ENCODE data around the gene PLCD3. TPM values are rescaled to one million over a fixed set of nuclear protein-coding genes. Genes with fewer than 3 reads are reported as not detected.
A peak's percentile ranks its signal among the peaks of the same experiment; 100 is the strongest.

The PLCD3 gene
- total and polyA plus RNA-seq, 9 of the 15 experiments (the other 6 are each of a cell fraction or from before 2014, with no cell fraction given): 0.20 to 22.6 (median 7.5) TPM

DNA sequence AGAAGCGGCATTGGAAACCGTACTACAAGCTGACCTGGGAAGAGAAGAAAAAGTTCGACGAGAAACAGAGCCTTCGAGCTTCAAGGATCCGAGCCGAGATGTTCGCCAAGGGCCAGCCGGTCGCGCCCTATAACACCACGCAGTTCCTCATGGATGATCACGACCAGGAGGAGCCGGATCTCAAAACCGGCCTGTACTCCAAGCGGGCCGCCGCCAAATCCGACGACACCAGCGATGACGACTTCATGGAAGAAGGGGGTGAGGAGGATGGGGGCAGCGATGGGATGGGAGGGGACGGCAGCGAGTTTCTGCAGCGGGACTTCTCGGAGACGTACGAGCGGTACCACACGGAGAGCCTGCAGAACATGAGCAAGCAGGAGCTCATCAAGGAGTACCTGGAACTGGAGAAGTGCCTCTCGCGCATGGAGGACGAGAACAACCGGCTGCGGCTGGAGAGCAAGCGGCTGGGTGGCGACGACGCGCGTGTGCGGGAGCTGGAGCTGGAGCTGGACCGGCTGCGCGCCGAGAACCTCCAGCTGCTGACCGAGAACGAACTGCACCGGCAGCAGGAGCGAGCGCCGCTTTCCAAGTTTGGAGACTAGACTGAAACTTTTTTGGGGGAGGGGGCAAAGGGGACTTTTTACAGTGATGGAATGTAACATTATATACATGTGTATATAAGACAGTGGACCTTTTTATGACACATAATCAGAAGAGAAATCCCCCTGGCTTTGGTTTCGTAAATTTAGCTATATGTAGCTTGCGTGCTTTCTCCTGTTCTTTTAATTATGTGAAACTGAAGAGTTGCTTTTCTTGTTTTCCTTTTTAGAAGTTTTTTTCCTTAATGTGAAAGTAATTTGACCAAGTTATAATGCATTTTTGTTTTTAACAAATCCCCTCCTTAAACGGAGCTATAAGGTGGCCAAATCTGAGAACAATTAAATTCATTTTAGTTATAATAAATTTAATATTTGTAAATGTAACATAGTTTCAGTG, 17.7 kb upstream of the PLCD3 start (continued):
- TF ChIP-seq, protein P1, sequence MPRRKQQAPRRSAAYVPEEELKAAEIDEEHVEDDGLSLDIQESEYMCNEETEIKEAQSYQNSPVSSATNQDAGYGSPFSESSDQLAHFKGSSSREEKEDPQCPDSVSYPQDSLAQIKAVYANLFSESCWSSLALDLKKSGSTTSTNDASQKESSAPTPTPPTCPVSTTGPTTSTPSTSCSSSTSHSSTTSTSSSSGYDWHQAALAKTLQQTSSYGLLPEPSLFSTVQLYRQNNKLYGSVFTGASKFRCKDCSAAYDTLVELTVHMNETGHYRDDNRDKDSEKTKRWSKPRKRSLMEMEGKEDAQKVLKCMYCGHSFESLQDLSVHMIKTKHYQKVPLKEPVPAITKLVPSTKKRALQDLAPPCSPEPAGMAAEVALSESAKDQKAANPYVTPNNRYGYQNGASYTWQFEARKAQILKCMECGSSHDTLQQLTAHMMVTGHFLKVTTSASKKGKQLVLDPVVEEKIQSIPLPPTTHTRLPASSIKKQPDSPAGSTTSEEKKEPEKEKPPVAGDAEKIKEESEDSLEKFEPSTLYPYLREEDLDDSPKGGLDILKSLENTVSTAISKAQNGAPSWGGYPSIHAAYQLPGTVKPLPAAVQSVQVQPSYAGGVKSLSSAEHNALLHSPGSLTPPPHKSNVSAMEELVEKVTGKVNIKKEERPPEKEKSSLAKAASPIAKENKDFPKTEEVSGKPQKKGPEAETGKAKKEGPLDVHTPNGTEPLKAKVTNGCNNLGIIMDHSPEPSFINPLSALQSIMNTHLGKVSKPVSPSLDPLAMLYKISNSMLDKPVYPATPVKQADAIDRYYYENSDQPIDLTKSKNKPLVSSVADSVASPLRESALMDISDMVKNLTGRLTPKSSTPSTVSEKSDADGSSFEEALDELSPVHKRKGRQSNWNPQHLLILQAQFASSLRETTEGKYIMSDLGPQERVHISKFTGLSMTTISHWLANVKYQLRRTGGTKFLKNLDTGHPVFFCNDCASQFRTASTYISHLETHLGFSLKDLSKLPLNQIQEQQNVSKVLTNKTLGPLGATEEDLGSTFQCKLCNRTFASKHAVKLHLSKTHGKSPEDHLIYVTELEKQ (CRISPR knock-in tag; IDR thresholded peaks at IDR 0.05): no peak
- no peak for TF ChIP-seq MAZ (CRISPR knock-in tag; conservative IDR thresholded peaks at IDR 0.05 in 1 of 2, IDR thresholded peaks at IDR 0.05 in 1 of 2)
- no peak for TF ChIP-seq HMGN3 (IDR thresholded peaks at IDR 0.05; ENCODE audit: borderline replicate concordance, extremely low read depth, insufficient read length, low read depth, low read length)
- peak; percentile 81 to 83 for TF ChIP-seq NRF1 (conservative IDR thresholded peaks at IDR 0.05 in 1 of 2, IDR thresholded peaks at IDR 0.05 in 1 of 2)
- no peak for TF ChIP-seq MEF2A (IDR thresholded peaks at IDR 0.05; ENCODE audit: control insufficient read depth, low read depth, low read length)
- TF ChIP-seq RCOR1 (IDR thresholded peaks at IDR 0.05; ENCODE audit: borderline replicate concordance in 1 of 2, low read depth in 2 of 2, low read length in 2 of 2): no peak
- TF ChIP-seq, protein P2, sequence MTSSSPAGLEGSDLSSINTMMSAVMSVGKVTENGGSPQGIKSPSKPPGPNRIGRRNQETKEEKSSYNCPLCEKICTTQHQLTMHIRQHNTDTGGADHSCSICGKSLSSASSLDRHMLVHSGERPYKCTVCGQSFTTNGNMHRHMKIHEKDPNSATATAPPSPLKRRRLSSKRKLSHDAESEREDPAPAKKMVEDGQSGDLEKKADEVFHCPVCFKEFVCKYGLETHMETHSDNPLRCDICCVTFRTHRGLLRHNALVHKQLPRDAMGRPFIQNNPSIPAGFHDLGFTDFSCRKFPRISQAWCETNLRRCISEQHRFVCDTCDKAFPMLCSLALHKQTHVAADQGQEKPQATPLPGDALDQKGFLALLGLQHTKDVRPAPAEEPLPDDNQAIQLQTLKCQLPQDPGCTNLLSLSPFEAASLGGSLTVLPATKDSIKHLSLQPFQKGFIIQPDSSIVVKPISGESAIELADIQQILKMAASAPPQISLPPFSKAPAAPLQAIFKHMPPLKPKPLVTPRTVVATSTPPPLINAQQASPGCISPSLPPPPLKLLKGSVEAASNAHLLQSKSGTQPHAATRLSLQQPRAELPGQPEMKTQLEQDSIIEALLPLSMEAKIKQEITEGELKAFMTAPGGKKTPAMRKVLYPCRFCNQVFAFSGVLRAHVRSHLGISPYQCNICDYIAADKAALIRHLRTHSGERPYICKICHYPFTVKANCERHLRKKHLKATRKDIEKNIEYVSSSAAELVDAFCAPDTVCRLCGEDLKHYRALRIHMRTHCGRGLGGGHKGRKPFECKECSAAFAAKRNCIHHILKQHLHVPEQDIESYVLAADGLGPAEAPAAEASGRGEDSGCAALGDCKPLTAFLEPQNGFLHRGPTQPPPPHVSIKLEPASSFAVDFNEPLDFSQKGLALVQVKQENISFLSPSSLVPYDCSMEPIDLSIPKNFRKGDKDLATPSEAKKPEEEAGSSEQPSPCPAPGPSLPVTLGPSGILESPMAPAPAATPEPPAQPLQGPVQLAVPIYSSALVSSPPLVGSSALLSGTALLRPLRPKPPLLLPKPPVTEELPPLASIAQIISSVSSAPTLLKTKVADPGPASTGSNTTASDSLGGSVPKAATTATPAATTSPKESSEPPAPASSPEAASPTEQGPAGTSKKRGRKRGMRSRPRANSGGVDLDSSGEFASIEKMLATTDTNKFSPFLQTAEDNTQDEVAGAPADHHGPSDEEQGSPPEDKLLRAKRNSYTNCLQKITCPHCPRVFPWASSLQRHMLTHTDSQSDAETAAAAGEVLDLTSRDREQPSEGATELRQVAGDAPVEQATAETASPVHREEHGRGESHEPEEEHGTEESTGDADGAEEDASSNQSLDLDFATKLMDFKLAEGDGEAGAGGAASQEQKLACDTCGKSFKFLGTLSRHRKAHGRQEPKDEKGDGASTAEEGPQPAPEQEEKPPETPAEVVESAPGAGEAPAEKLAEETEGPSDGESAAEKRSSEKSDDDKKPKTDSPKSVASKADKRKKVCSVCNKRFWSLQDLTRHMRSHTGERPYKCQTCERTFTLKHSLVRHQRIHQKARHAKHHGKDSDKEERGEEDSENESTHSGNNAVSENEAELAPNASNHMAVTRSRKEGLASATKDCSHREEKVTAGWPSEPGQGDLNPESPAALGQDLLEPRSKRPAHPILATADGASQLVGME (CRISPR knock-in tag; IDR thresholded peaks at IDR 0.05): peak; percentile 29; the same call in 1 of the 2 replicates
- no peak for TF ChIP-seq TCF7L2 (IDR thresholded peaks at IDR 0.05; ENCODE audit: low read depth, low read length)
- TF ChIP-seq CAMTA2 (CRISPR knock-in tag; conservative IDR thresholded peaks at IDR 0.05): no peak
- TF ChIP-seq PHF8 (IDR thresholded peaks at IDR 0.05; ENCODE audit: borderline replicate concordance, low read length): no peak; the same call in 1 of the 2 replicates
- no peak for TF ChIP-seq BRF1 (IDR thresholded peaks at IDR 0.05; ENCODE audit: borderline replicate concordance, extremely low read depth, insufficient read length)
- TF ChIP-seq ZNF3 (CRISPR knock-in tag; IDR thresholded peaks at IDR 0.05): no peak
- TF ChIP-seq, protein P3, sequence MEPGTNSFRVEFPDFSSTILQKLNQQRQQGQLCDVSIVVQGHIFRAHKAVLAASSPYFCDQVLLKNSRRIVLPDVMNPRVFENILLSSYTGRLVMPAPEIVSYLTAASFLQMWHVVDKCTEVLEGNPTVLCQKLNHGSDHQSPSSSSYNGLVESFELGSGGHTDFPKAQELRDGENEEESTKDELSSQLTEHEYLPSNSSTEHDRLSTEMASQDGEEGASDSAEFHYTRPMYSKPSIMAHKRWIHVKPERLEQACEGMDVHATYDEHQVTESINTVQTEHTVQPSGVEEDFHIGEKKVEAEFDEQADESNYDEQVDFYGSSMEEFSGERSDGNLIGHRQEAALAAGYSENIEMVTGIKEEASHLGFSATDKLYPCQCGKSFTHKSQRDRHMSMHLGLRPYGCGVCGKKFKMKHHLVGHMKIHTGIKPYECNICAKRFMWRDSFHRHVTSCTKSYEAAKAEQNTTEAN (CRISPR knock-in tag; IDR thresholded peaks at IDR 0.05): no peak

All from K562 (cell line).